Dermis blood vessel endothelial cell (primary cell): Measurements from ENCODE around the gene ARID1A. TPM values are rescaled to one million over a fixed set of nuclear protein-coding genes. Genes with fewer than 3 reads are reported as not detected.

ENCODE experiments used
- DNase-seq: peaks from one replicate; pipeline ENCODE4 v3.0.0; 2010
- total RNA-seq: library from RNA; depleted of rRNA; stranded (reverse); fragments of >200 nt; gene quantifications from 2 replicates; pipeline ENCODE4 v1.2.3, GENCODE V29; 2014

The ARID1A gene
- total RNA-seq, 1 donor from 2014 or later = 14.5 TPM

- DNase-seq = no peak
Measured at GRCh38 chr1:26767714-26768113, 71.9 kb downstream of the ARID1A start.

- peak; percentile 90 for DNase-seq
Measured at GRCh38 chr1:26768755-26769154, 72.9 kb downstream of the ARID1A start.

- DNase-seq = peak; percentile 73
Measured at GRCh38 chr1:26771285-26771642, 75.4 kb downstream of the ARID1A start.

- DNase-seq = peak; percentile 77
Measured at GRCh38 chr1:26771643-26772321, 76.0 kb downstream of the ARID1A start.

GRCh38 chr1:26772687-26773086, 76.9 kb downstream of the ARID1A start:
- peak; percentile 60 for DNase-seq

GRCh38 chr1:26774462-26774861, 78.6 kb downstream of the ARID1A start:
- DNase-seq = no peak

GRCh38 chr1:26775666-26776065, 79.9 kb downstream of the ARID1A start:
- DNase-seq = no peak

- DNase-seq = no peak
Measured at GRCh38 chr1:26779098-26779668, 83.4 kb downstream of the ARID1A start.

- no peak for DNase-seq
Measured at GRCh38 chr1:26780344-26780957, 84.6 kb downstream of the ARID1A start.

- DNase-seq = no peak
Measured at GRCh38 chr1:26781206-26781825, 85.5 kb downstream of the ARID1A start.

GRCh38 chr1:26782521-26783212, 86.9 kb downstream of the ARID1A start:
- no peak for DNase-seq

- no peak for DNase-seq
Measured at GRCh38 chr1:26783646-26784022, 87.8 kb downstream of the ARID1A start.

- peak; percentile 69 for DNase-seq
Measured at GRCh38 chr1:26784023-26784871, 88.4 kb downstream of the ARID1A start.

- no peak for DNase-seq
Measured at GRCh38 chr1:26784886-26785285, 89.1 kb downstream of the ARID1A start.

- peak; percentile 60 for DNase-seq
Measured at GRCh38 chr1:26785611-26786436, 90.0 kb downstream of the ARID1A start.

- peak; percentile 73 for DNase-seq
Measured at GRCh38 chr1:26786437-26787380, 90.9 kb downstream of the ARID1A start.

GRCh38 chr1:26787381-26787705, 91.5 kb downstream of the ARID1A start:
- DNase-seq = no peak

- peak; percentile 89 for DNase-seq
Measured at GRCh38 chr1:26787706-26788514, 92.1 kb downstream of the ARID1A start, which contains the start of gene PIGV. Gene PIGV (plus strand): TSS chr1:26787950. CDS start chr1:26790816, 2,866 bp downstream.

- peak; percentile 39 for DNase-seq
Measured at GRCh38 chr1:26788515-26788785, 92.6 kb downstream of the ARID1A start.
